NCI-H82 treated with DMSO at 0.1 percent for 48 hours (cell line): ENCODE measurements around the gene FAM135A.

Experiments used
- DNase-seq: peaks from one replicate; lab custom pipeline; 2025; ENCODE audit not compliant: unreplicated experiment; lab: John Stamatoyannopoulos, UW

FAM135A gene

DNA sequence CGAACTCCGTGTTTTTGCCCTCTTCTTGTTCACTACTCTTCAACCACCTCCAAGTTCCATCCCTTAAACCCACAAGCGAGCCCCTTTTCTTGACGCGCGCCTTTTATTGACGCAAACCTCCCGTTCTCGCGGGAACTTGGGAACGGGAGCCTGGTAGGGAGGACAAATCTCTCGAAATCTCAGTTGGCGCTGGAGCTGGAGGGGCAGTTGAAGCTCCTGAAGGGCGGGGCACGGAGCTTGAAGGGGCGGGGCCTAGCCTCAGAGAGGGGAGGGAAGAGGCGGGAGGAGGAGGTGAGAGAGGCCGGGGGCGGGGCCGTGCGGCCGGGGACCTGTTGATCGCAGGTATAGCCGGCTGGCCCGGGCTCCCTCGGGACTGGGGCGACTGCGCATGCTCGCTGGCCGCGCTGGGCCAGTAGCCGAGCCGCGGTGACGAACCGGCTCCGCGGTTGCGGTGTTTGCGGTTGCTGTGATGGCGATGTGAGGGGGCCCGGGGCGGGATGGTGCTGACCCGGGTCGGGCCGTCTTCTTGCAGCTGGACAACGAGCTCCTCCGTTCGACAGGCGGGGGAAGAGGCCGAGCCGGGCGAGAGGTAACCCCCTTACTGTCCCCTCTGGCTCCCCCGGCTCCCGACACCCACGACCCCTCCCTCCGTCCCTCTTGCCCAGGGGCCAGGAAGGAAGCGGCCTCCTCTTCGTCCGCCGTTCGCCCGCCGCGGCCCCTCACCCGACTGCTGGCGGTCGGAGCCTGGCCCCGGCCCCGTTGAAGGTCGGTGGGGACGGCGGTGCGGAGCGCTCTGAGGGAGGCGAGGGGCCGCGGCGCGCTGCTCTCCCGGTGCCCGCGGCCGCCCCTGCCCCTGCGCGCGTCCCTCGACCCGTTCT, at the start of gene FAM135A:
Gene FAM135A (plus strand): TSS at position 395 of the 878 bp plus-strand sequence. CDS start 14,835 bp downstream, outside the sequence.
- peak; percentile 92 for DNase-seq

- DNase-seq: no peak
These were observed 49.4 kb upstream of the FAM135A start for GRCh38 chr6:70363741-70364493.

- DNase-seq: peak; percentile 84
These were observed 43.9 kb upstream of the FAM135A start for GRCh38 chr6:70369332-70369950.

DNA sequence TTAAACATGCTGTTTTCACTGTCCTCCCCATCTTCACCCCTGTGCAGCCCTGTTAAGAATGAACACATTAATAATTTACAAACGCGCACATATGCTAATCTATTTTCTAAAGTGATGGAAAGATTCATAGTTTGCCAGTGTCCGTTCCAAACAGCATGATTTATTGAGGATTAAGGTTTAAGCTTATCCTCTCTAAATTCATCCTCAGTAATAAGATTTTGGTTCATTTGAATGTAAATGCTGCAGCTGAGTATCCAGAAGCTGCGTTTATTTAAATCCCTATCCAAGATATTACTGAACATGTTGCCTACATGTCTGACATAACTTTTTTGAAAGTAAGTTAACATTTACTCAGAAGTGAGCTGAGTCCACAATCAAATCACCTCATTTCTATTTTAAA, 42.8 kb upstream of the FAM135A start:
- DNase-seq: peak; percentile 73

- DNase-seq: peak; percentile 84
These were observed 41.7 kb upstream of the FAM135A start for GRCh38 chr6:70371454-70372105.

DNA sequence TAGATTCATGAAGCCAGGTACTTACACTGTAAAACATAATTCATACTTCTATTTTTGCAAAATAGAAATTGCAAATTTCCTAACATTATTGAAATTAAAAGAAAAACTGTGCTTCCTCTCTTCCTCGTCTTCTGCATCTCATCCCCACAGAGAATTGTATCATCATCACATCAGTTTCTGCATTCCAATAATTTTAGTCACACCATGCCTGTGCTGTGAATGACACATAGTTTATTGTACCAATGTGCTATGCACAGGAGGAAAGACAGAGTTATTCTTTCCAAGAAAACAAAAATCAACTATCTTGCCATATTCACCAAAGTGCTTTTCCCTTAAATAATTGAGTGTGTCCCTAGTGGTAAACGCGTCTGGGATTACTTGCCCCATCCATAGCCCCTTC, 38.1 kb upstream of the FAM135A start:
- DNase-seq: no peak

- no peak for DNase-seq
These were observed 37.4 kb upstream of the FAM135A start for GRCh38 chr6:70375882-70376281.

DNA sequence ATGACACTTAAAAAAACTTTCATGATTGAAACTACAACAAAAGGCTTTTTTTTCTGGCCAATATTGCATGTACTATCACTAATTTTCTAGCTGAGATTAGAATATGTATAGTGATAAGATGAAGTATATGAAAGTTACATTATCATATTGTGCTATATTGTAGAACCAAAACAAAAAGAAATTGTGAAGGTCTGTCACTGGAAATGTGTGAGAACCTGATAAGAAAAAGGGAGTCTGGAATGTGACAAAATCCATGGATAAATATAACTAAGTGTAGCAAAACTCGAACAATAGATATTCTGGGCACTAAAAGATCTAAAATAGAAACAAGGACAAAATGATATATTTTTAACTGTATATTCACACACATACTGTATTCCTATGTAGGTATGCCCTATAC, 36.7 kb upstream of the FAM135A start:
- no peak for DNase-seq

- DNase-seq: no peak
These were observed 35.9 kb upstream of the FAM135A start for GRCh38 chr6:70377372-70377771.

DNA sequence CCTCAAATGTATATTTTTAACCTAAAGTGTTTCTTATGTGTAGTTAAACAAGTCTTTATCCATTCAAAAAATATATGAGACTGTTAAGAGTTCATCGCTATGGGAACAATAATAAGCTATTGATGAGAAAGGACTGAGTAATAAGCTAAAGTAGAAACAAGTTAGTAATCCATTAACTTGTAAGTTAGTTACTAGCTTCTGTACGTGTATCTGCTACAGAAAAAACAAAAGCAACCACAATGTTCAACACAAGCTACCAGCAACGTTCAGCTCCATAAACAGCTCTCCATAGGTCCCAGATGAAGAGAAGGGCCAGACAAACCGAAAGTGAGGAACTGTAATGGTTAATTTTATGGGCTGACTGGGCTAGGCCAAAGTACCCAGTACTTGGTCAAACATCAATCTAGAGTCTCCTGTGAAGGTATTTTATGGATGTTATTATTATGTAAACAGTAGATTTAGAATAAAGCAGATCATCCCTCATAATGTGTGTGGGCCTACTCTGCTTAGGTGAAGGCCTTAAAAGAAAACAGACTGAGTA, 33.8 kb upstream of the FAM135A start:
- no peak for DNase-seq

DNA sequence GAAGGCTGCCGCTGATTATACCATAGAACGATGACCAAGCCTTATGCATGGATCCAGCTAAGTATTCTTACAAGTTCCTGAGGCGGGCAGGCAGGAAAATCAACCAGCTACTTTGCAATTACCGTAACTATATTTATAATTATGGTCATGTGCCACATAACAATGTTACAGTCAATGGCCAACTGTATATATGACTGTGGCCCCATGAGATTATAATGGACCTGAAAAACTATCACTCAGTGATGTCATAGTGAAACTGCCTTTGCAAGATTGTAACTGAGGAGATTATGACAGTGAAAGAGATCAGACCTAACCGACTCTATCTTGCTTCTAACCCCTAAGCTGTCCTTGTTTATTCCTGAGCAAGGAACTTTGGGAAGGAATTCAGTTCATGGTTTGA, 33.1 kb upstream of the FAM135A start:
- DNase-seq: no peak

GRCh38 chr6:70380771-70381416, 32.4 kb upstream of the FAM135A start:
- DNase-seq: no peak

DNA sequence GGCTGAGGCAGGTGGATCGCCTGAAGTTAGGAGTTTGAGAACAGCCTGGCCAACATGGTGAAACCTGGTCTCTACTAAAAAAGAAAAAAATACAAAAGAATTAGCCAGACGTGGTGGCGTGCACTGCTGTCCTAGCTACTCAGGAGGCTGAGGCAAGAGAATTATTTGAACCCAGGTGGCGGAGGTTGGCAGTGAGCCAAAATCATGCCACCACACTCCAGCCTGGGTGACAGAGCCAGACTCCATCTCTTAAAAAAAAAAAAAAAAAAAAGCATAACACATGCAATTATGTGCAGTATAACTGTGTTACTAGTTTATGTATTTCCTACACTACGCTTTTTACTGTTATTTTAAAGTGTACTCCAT, 31.9 kb upstream of the FAM135A start:
- DNase-seq: no peak

GRCh38 chr6:70385901-70386300, 27.4 kb upstream of the FAM135A start:
- DNase-seq: no peak

GRCh38 chr6:70388814-70389213, 24.5 kb upstream of the FAM135A start:
- no peak for DNase-seq

GRCh38 chr6:70389261-70389660, 24.0 kb upstream of the FAM135A start:
- DNase-seq: no peak

DNA sequence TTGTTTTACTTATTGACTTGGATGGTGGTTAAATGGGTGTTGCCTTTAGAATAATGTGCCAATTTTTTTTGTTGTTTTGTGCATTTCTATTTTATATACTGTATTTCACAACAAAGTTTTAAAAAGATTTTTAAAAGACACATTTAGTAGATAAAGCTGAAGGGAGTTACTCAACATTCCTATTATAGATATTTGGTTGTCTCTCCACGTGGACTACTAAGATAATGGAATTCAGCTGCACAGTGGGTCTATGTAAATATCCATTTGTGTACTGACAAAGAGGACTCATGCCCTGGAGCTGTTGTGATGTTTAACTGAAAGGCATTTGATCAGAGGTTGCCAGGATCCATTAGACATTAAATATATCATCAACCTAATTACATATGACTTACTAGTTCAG, 23.2 kb upstream of the FAM135A start:
- DNase-seq: no peak

- DNase-seq: no peak
These were observed 21.8 kb upstream of the FAM135A start for GRCh38 chr6:70391492-70391891.

DNA sequence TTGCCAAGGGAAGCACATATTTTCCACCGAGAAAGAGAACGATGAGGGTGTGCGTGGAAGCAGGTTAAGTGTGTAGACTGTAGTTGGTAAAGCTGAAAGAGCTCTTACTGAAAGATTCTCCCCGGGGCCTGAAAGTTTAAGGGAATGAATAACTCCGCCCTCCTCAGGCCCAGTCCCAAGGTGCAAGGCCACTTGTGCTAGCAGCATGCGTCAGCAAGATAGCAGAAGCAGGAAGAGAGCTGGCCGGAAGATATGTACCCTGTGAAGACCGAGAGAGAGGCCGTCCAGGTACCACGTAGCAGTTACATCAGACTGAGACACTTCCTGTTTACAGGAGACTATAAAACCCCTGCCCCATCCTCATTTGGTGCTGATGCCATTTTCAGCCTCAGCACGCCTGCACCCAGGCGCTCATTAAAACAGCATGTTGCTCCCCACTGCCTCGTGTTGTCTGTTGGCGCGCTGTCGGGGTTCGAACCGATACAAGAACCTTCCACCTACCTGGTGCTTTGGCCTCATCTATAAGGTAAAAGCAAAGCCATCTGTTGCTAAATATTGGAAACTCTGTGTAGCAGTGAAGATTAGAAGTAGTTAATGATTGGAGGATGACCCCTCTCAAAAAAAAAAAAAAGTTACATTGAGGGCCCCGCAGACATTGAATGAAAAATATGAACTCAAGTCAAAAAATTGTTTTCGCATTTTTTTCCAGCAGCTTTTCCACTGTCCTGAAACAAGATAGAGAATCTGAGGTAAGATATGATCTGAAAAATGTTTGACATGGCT, 18.6 kb upstream of the FAM135A start:
- DNase-seq: no peak

DNA sequence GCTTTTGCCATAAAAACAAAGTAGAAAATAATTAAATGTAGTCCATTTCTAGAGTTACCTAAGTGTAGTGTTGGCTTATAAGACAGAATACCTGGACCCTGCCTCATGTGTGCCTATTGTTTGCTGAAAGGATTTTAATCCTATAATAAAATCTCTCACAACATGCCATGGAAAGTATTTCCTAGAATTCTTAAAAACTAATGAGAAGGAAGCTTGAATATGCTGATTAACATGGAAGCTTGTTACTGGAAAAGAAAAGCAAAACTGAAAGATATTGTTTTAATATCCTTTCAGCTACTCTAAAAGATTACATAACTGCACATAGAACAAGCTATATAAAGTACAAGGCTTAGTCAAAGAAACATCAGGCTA, 18.0 kb upstream of the FAM135A start:
- no peak for DNase-seq
